Endothelial cell of umbilical vein (primary cell): ENCODE measurements around the gene PIP5K1C. TPM values are rescaled to one million over a fixed set of nuclear protein-coding genes. Genes with fewer than 3 reads are reported as not detected.

Experiments used
- BruUV-seq: library from RNA; stranded (reverse); fragments of 400-500 nt; replicated peaks from 2 replicates; lab custom pipeline; 2021; lab: Mats Ljungman, UMichigan
- CTCF ChIA-PET: fragments of 300-600, 350-600 bp; sonication (Branson Sonifier 250); formaldehyde crosslinking; loops from one replicate; lab custom pipeline; 2021; ENCODE audit warnings: antibody characterized with exemption, inconsistent platforms; lab: Charles Lee
- POLR2A ChIA-PET: fragments of 300-600, 350-600 bp; sonication (Branson Sonifier 250); formaldehyde crosslinking; loops from one replicate; lab custom pipeline; 2021; ENCODE audit warnings: antibody characterized with exemption, inconsistent platforms; lab: Charles Lee
- DNase-seq: peaks from one replicate; pipeline ENCODE4 v3.0.0-alpha.2; 2011; ENCODE audit warnings: low read depth, low spot score
- FAIRE-seq: peaks from 2 replicates; lab custom pipeline; 2011; peaks lifted over from hg19 to GRCh38; lab: Jason Lieb, UNC
- H2AFZ ChIP-seq: 2 replicates; pipeline ENCODE4 v1.6.0; 2012; ENCODE audit warnings: low read depth, low read length, control low read depth, inconsistent platforms
- H3K27ac ChIP-seq: 2 replicates; pipeline ENCODE4 v1.5.1; 2011; ENCODE audit warnings: low read depth, mild to moderate bottlenecking, control low read depth, low read length, moderate library complexity; ENCODE audit not compliant: insufficient read depth
- H3K27me3 ChIP-seq, 2 experiments: 2 replicates each; pipeline versions ENCODE4 v1.6.0 to v1.6.1; 2011; ENCODE audit warnings: low read length in 2 of 2, mixed read lengths in 1 of 2; ENCODE audit not compliant: control insufficient read depth in 2 of 2, insufficient read depth in 2 of 2
- H3K36me3 ChIP-seq, 2 experiments: 2 replicates in 1 of 2; 3 replicates in 1 of 2; pipeline ENCODE4 v1.5.1; 2011; ENCODE audit warnings: low read length in 2 of 2, mild to moderate bottlenecking in 1 of 2, moderate library complexity in 1 of 2; ENCODE audit not compliant: control insufficient read depth in 2 of 2, insufficient read depth in 2 of 2; ENCODE audit errors: extremely low read depth in 1 of 2
- H3K4me1 ChIP-seq: 3 replicates; pipeline ENCODE4 v1.5.1; 2011; ENCODE audit warnings: mild to moderate bottlenecking, low read length; ENCODE audit not compliant: control insufficient read depth, insufficient read depth; ENCODE audit errors: extremely low read depth
- H3K4me2 ChIP-seq: 2 replicates; pipeline ENCODE4 v1.6.1; 2011; ENCODE audit warnings: low read length, control low read depth, mixed read lengths; ENCODE audit not compliant: insufficient read depth
- H3K4me3 ChIP-seq, 3 experiments: fragments of 200-600 bp in 1 of 3; sonication (generic), shearing (Covaris generic) in 1 of 3; replicated peaks in 1 of 3; 2 replicates each; pipeline ENCODE4 v1.5.1; 2011 to 2016; ENCODE audit warnings: control low read depth in 3 of 3, low read length in 3 of 3, mild to moderate bottlenecking in 2 of 3, inconsistent platforms in 1 of 3, low read depth in 1 of 3, moderate library complexity in 1 of 3; ENCODE audit not compliant: insufficient read depth in 1 of 3
- H3K79me2 ChIP-seq: 2 replicates; pipeline ENCODE4 v1.6.0; 2012; ENCODE audit warnings: low read length, inconsistent platforms; ENCODE audit not compliant: control insufficient read depth, insufficient read depth
- H3K9ac ChIP-seq: replicated peaks from 2 replicates; pipeline ENCODE3; 2011; ENCODE audit warnings: low read length, control low read depth; ENCODE audit not compliant: insufficient read depth; ENCODE audit errors: extremely low read depth
- H3K9me1 ChIP-seq: replicated peaks from 3 replicates; pipeline ENCODE4 v1.6.0; 2011; ENCODE audit warnings: mild to moderate bottlenecking, low read length; ENCODE audit not compliant: control insufficient read depth, insufficient read depth; ENCODE audit errors: extremely low read depth
- H3K9me3 ChIP-seq: replicated peaks from 2 replicates; pipeline ENCODE4 v1.5.1; 2012; ENCODE audit warnings: low read length, inconsistent platforms; ENCODE audit not compliant: control insufficient read depth, insufficient read depth
- H4K20me1 ChIP-seq: replicated peaks from 2 replicates; pipeline ENCODE3; 2011; ENCODE audit warnings: mild to moderate bottlenecking, low read length; ENCODE audit not compliant: control insufficient read depth, insufficient read depth; ENCODE audit errors: extremely low read depth
- EZH2 ChIP-seq: IDR thresholded peaks from 2 replicates; pipeline ENCODE4 v1.6.1; 2012; ENCODE audit warnings: borderline replicate concordance, low read depth, mild to moderate bottlenecking, moderate library complexity, low read length, inconsistent platforms; ENCODE audit not compliant: severe bottlenecking
- GATA2 ChIP-seq: IDR thresholded peaks from 2 replicates; pipeline ENCODE4 v1.7.0; 2011; ENCODE audit warnings: low read depth, mild to moderate bottlenecking, moderate library complexity, mixed read lengths, low read length; ENCODE audit not compliant: insufficient read length, insufficient read depth
- JUN ChIP-seq: IDR thresholded peaks from 2 replicates; pipeline ENCODE4 v1.6.1; 2011; ENCODE audit warnings: borderline replicate concordance, low read depth; ENCODE audit not compliant: insufficient read length, insufficient read depth
- MAX ChIP-seq: IDR thresholded peaks from 2 replicates; pipeline ENCODE4 v1.6.1; 2011; ENCODE audit not compliant: insufficient read depth, insufficient read length
- MYC ChIP-seq: IDR thresholded peaks from one replicate; pipeline ENCODE4 v1.6.1; 2011; ENCODE audit warnings: mild to moderate bottlenecking, low read depth, low read length
- POLR2A ChIP-seq: IDR thresholded peaks from 2 replicates; pipeline ENCODE4 v1.6.1; 2012; ENCODE audit warnings: low read depth, mild to moderate bottlenecking, control low read depth, low read length
- POLR2AphosphoS5 ChIP-seq: IDR thresholded peaks from 2 replicates; pipeline ENCODE4 v1.6.1; 2012; ENCODE audit warnings: low read depth, mild to moderate bottlenecking, control low read depth, low read length, moderate library complexity; ENCODE audit not compliant: insufficient read depth
- dilution Hi-C: fragments of 300-500 bp; cut with MboI; formaldehyde crosslinking; loops from one replicate; pipeline ENCODE4 v1.15.0; 2019; ENCODE audit warnings: low sequenced_read_pairs; ENCODE audit not compliant: extremely low pct_ligation_motif_present
- intact Hi-C: fragments of 100-400 bp; cut with micrococcal nuclease; formaldehyde crosslinking; loops from one replicate; pipeline ENCODE4 v1.10.0; 2022
- polyA plus RNA-seq, 4 experiments: library from polyadenylated mRNA; depleted of rRNA in 3 of 4; stranded (reverse) in 3 of 4; unstranded in 1 of 4; fragments of >200 nt; gene quantifications; 2 replicates each; pipeline versions ENCODE4 v1.2.1 to v1.2.3, GENCODE V29; 2011 to 2012; ENCODE audit warnings: missing spikeins in 1 of 4
- total RNA-seq: library from RNA; stranded (reverse); gene quantifications from 2 replicates; pipeline ENCODE4 v1.2.3, GENCODE V29; 2021

PIP5K1C gene
- total and polyA plus RNA-seq, 2 donors (not counting 3 experiments of a cell fraction or from before 2014, with no cell fraction given) = 31.6 to 79.5 TPM

- no peak overlapping the region for H3K9ac ChIP-seq
- H3K79me2 ChIP-seq = no peaks in the 10 kb centered on the region
- H3K27me3 ChIP-seq = no peaks in the 10 kb centered on the region
- TF ChIP-seq JUN = no peak
- no peak for TF ChIP-seq POLR2AphosphoS5
- TF ChIP-seq MAX = no peak
- TF ChIP-seq POLR2A = no peak
- H2AFZ ChIP-seq = no peak overlapping the region
- H3K9me3 ChIP-seq = no peaks in the 10 kb centered on the region
- intact Hi-C loops (no loop called here), dilution Hi-C loops (no loop called here)
- H3K9me1 ChIP-seq = no peaks in the 10 kb centered on the region
- CTCF ChIA-PET = no interaction called here
- FAIRE-seq (no peak), DNase-seq (peak; percentile 6)
- H3K27ac ChIP-seq = no peak overlapping the region
- BruUV-seq = no TSS peak
- POLR2A ChIA-PET = no interaction called here
- H4K20me1 ChIP-seq = no peaks in the 10 kb centered on the region
- peaks cover 7 to 50% of the 10 kb centered on the region in 2 experiments for H3K36me3 ChIP-seq
- H3K4me3 ChIP-seq = no peak overlapping the region
- no peaks in the 10 kb centered on the region for H3K4me1 ChIP-seq
- H3K4me2 ChIP-seq = no peak overlapping the region
Measured at GRCh38 chr19:3642987-3643673, 57.1 kb downstream of the PIP5K1C start.

- H3K27me3 ChIP-seq = no peaks in the 10 kb centered on the region
- H3K27ac ChIP-seq = no peak overlapping the region
- intact Hi-C loops (no loop called here), dilution Hi-C loops (no loop called here)
- no peaks in the 10 kb centered on the region for H3K9me3 ChIP-seq
- no peaks in the 10 kb centered on the region for H3K79me2 ChIP-seq
- no peak overlapping the region for H3K4me3 ChIP-seq
- no peak for TF ChIP-seq POLR2AphosphoS5
- no peak for TF ChIP-seq EZH2
- TF ChIP-seq GATA2 = no peak
- no peak for TF ChIP-seq POLR2A
- no peak for TF ChIP-seq JUN
- TF ChIP-seq MYC = no peak
- no TSS peak for BruUV-seq
- no peak overlapping the region for H3K9ac ChIP-seq
- H3K36me3 ChIP-seq = peaks cover 8 to 51% of the 10 kb centered on the region in 2 experiments
- H2AFZ ChIP-seq = no peak overlapping the region
- FAIRE-seq = no peak
- no peaks in the 10 kb centered on the region for H4K20me1 ChIP-seq
- no peak overlapping the region for H3K4me2 ChIP-seq
- ChIA-PET CTCF (no interaction called here), POLR2A (interaction anchor here (0.7 kb wide), 1 partner anchor 10 kb away, joined by 7 read pairs; no protein-coding TSS in a partner anchor)
- H3K4me1 ChIP-seq = no peaks in the 10 kb centered on the region
- H3K9me1 ChIP-seq = no peaks in the 10 kb centered on the region
- no peak for DNase-seq
Measured at GRCh38 chr19:3642296-3642695, 58.0 kb downstream of the PIP5K1C start.
